GM23338 (cell line): ENCODE data around the gene DFFB. TPM values are rescaled to one million over a fixed set of nuclear protein-coding genes. Genes with fewer than 3 reads are reported as not detected.

Source experiments
- ATAC-seq: fragments of 200-7000 bp; cut with Tn5 transposase; 3 replicates; pipeline ENCODE4 v1.9.1; 2020
- DNase-seq: peaks from one replicate; pipeline ENCODE4 v3.0.0-alpha.2; 2015; ENCODE audit warnings: low spot score
- H2AFZ ChIP-seq: fragments of 200-600 bp; sonication (generic); 2 replicates; pipeline ENCODE4 v1.8.0; 2016; ENCODE audit warnings: antibody characterized with exemption, mild to moderate bottlenecking, moderate library complexity
- H3F3A ChIP-seq: fragments of 200-600 bp; sonication (generic); replicated peaks from 2 replicates; pipeline ENCODE4 v1.8.0; 2017; ENCODE audit warnings: antibody characterized with exemption, mixed run types, low read depth
- H3K27ac ChIP-seq: fragments of 200-600 bp; sonication (generic); 2 replicates; pipeline ENCODE4 v1.6.1; 2016; ENCODE audit warnings: low read depth
- H3K27me3 ChIP-seq: fragments of 200-600 bp; sonication (generic); 2 replicates; pipeline ENCODE4 v1.8.0; 2016; ENCODE audit warnings: mild to moderate bottlenecking, mixed run types, moderate library complexity; ENCODE audit not compliant: insufficient read depth
- H3K36me3 ChIP-seq: fragments of 200-600 bp; sonication (generic); 2 replicates; pipeline ENCODE4 v1.8.0; 2016; ENCODE audit warnings: mild to moderate bottlenecking; ENCODE audit not compliant: insufficient read depth
- H3K4me1 ChIP-seq: fragments of 200-600 bp; sonication (generic); 2 replicates; pipeline ENCODE4 v1.8.0; 2016; ENCODE audit warnings: mild to moderate bottlenecking, moderate library complexity; ENCODE audit not compliant: insufficient read depth
- H3K4me2 ChIP-seq: fragments of 200-600 bp; sonication (generic); 2 replicates; pipeline ENCODE4 v1.7.1; 2017; ENCODE audit warnings: mixed run types
- H3K4me3 ChIP-seq: fragments of 200-600 bp; sonication (generic); 2 replicates; pipeline ENCODE4 v1.6.1; 2016; ENCODE audit warnings: mixed run types
- H3K79me2 ChIP-seq: fragments of 200-600 bp; sonication (generic); replicated peaks from 2 replicates; pipeline ENCODE4 v1.8.0; 2017; ENCODE audit warnings: mild to moderate bottlenecking; ENCODE audit not compliant: insufficient read depth
- H3K9me2 ChIP-seq: fragments of 200-600 bp; sonication (generic); 2 replicates; pipeline ENCODE4 v1.8.0; 2017; ENCODE audit not compliant: insufficient read depth
- H4K20me1 ChIP-seq: fragments of 200-600 bp; sonication (generic); replicated peaks from 2 replicates; pipeline ENCODE4 v1.8.0; 2017; ENCODE audit warnings: mild to moderate bottlenecking; ENCODE audit not compliant: insufficient read depth
- H3K27ac Mint-ChIP-seq: 2 replicates; pipeline ENCODE4 v1.8.0; 2020; ENCODE audit warnings: inconsistent platforms, mild to moderate bottlenecking, moderate library complexity, mixed read lengths
- H3K27me3 Mint-ChIP-seq: 3 replicates; pipeline ENCODE4 v1.8.0; 2022; ENCODE audit warnings: low read depth, mild to moderate bottlenecking, moderate library complexity, mixed read lengths, inconsistent platforms; ENCODE audit not compliant: insufficient read depth, poor library complexity
- H3K36me3 Mint-ChIP-seq: 3 replicates; pipeline ENCODE4 v1.8.0; 2021; ENCODE audit warnings: low read depth, mild to moderate bottlenecking, inconsistent platforms, moderate library complexity, mixed read lengths
- H3K4me1 Mint-ChIP-seq: 3 replicates; pipeline ENCODE4 v1.8.0; 2020; ENCODE audit warnings: mild to moderate bottlenecking, inconsistent platforms, mixed read lengths
- H3K4me3 Mint-ChIP-seq: 3 replicates; pipeline ENCODE4 v1.8.0; 2021; ENCODE audit warnings: moderate library complexity, mild to moderate bottlenecking, inconsistent platforms, mixed read lengths
- H3K9me3 Mint-ChIP-seq: 3 replicates; pipeline ENCODE4 v1.8.0; 2020; ENCODE audit warnings: moderate library complexity, mild to moderate bottlenecking, inconsistent platforms, mixed read lengths
- CREB1 ChIP-seq: fragments of 250-450 bp; sonication (Bioruptor Pico); IDR thresholded peaks from 2 replicates; pipeline ENCODE4 v1.5.0; 2020; ENCODE audit warnings: low read depth, mild to moderate bottlenecking, moderate library complexity
- EZH2 ChIP-seq: fragments of 200-600 bp; sonication (generic); IDR thresholded peaks from one replicate; pipeline ENCODE4 v1.8.0; 2017; ENCODE audit warnings: antibody characterized with exemption, mild to moderate bottlenecking, low read depth; ENCODE audit not compliant: unreplicated experiment
- EZH2phosphoT487 ChIP-seq: fragments of 200-600 bp; sonication (generic); IDR thresholded peaks from one replicate; pipeline ENCODE4 v1.8.1; 2018; ENCODE audit warnings: antibody characterized with exemption; ENCODE audit not compliant: unreplicated experiment
- JUNB ChIP-seq: IDR thresholded peaks from one replicate; pipeline ENCODE4 v1.6.1; 2016; ENCODE audit warnings: antibody characterized with exemption; ENCODE audit not compliant: unreplicated experiment
- NANOG ChIP-seq: IDR thresholded peaks from 2 replicates; pipeline ENCODE4 v1.6.1; 2016; ENCODE audit warnings: antibody characterized with exemption, borderline replicate concordance
- POLR2AphosphoS5 ChIP-seq: IDR thresholded peaks from 2 replicates; pipeline ENCODE4 v1.6.1; 2016; ENCODE audit warnings: antibody characterized with exemption, low read depth
- REST ChIP-seq: IDR thresholded peaks from one replicate; pipeline ENCODE4 v1.6.1; 2018; ENCODE audit warnings: antibody characterized with exemption; ENCODE audit not compliant: unreplicated experiment
- STAT1 ChIP-seq: IDR thresholded peaks from one replicate; pipeline ENCODE4 v1.6.1; 2016; ENCODE audit warnings: antibody characterized with exemption; ENCODE audit not compliant: unreplicated experiment
- ZNF114 ChIP-seq: fragments of 250-450 bp; sonication (Bioruptor Pico); IDR thresholded peaks from 2 replicates; pipeline ENCODE4 v1.5.0; 2020; ENCODE audit warnings: mild to moderate bottlenecking, moderate library complexity
- ZNF331 ChIP-seq: fragments of 250-450 bp; sonication (Bioruptor Pico); IDR thresholded peaks from 2 replicates; pipeline ENCODE4 v1.5.0; 2020; ENCODE audit warnings: low read depth, mild to moderate bottlenecking, moderate library complexity
- polyA plus RNA-seq: library from polyadenylated mRNA; unstranded; fragments of >200 nt; fragmentation: Nextera tagmentation; extraction: Ambion mirVana; gene quantifications from 2 replicates; pipeline ENCODE4 v1.2.1, GENCODE V29; 2016
- total RNA-seq: library from RNA; depleted of rRNA; stranded (reverse); fragments of >200 nt; shearing (Covaris generic); gene quantifications from 2 replicates; pipeline ENCODE4 v1.2.3, GENCODE V29; 2014
- TF ChIP-seq, protein P1 (sequence below), 2 experiments: fragments of 200-600 bp in 1 of 2; sonication (generic) in 1 of 2; conservative IDR thresholded peaks; 2 replicates each; pipeline versions ENCODE4 v1.5.1 to v1.6.1; 2016 to 2017; ENCODE audit warnings: antibody characterized with exemption in 2 of 2, low read depth in 2 of 2, mild to moderate bottlenecking in 2 of 2, moderate library complexity in 1 of 2
- TF ChIP-seq, protein P2 (sequence below): IDR thresholded peaks from 2 replicates; pipeline ENCODE4 v1.6.1; 2016; ENCODE audit warnings: antibody characterized with exemption
- TF ChIP-seq, protein P3 (sequence below): fragments of 250-450 bp; sonication (Bioruptor Pico); IDR thresholded peaks from 2 replicates; pipeline ENCODE4 v1.5.0; 2020; ENCODE audit warnings: mild to moderate bottlenecking, moderate library complexity

DFFB gene
- total and polyA plus RNA-seq, 2 experiments from 2014 or later = 6.5 to 18.1 TPM

DNA sequence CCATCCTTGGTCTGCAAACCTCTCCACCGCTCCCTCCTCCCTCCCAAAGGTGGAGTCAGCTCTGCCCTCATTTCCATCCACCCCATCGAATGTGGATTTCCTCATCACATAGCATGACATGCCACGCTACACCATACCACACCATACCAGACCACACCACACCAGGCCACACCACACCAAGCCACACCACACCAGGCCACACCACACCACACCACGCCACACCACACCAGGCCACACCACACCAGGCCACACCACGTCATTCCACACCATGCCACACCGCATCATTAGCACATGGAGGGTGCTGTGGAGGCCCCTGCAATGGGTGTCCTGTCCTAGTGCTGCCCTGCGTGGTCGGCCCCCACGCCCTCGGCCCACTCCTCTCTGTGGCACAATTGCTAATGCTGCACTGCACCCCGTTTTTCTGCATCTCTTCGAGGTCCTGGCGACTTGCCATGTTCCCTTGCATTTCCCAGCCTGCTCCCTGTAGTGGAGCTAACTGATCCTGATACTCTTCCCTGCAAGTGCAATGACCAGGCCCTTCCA is 11.3 kb downstream of the DFFB start:
- H2AFZ ChIP-seq = no peak overlapping the region
- H3K4me2 ChIP-seq = no peak overlapping the region
- H3K36me3 ChIP-seq = no peaks in the 10 kb centered on the region
- peaks cover 5% of the 10 kb centered on the region; the same call in 2 of the 3 replicates for H3K9me3 Mint-ChIP-seq
- peaks cover 2% of the 10 kb centered on the region; the same call in 1 of the 3 replicates for H3K4me1 Mint-ChIP-seq
- DNase-seq (no peak), ATAC-seq (no peak)
- no peak overlapping the region for H3K27ac Mint-ChIP-seq
- no peaks in the 10 kb centered on the region for H3K9me2 ChIP-seq
- no peaks in the 10 kb centered on the region for H3K4me1 ChIP-seq
- H3K79me2 ChIP-seq = no peaks in the 10 kb centered on the region
- no peak overlapping the region for H3K4me3 ChIP-seq
- no peaks in the 10 kb centered on the region for H3K27me3 ChIP-seq
- no peak overlapping the region for H3K27ac ChIP-seq
- TF ChIP-seq, protein P1, sequence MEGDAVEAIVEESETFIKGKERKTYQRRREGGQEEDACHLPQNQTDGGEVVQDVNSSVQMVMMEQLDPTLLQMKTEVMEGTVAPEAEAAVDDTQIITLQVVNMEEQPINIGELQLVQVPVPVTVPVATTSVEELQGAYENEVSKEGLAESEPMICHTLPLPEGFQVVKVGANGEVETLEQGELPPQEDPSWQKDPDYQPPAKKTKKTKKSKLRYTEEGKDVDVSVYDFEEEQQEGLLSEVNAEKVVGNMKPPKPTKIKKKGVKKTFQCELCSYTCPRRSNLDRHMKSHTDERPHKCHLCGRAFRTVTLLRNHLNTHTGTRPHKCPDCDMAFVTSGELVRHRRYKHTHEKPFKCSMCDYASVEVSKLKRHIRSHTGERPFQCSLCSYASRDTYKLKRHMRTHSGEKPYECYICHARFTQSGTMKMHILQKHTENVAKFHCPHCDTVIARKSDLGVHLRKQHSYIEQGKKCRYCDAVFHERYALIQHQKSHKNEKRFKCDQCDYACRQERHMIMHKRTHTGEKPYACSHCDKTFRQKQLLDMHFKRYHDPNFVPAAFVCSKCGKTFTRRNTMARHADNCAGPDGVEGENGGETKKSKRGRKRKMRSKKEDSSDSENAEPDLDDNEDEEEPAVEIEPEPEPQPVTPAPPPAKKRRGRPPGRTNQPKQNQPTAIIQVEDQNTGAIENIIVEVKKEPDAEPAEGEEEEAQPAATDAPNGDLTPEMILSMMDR (conservative IDR thresholded peaks at IDR 0.05; ENCODE audit: low read depth in 2 of 2) = no peak
- no peak for TF ChIP-seq JUNB
- TF ChIP-seq POLR2AphosphoS5 = no peak
- TF ChIP-seq REST = no peak
- no peak for TF ChIP-seq NANOG
- TF ChIP-seq, protein P2, sequence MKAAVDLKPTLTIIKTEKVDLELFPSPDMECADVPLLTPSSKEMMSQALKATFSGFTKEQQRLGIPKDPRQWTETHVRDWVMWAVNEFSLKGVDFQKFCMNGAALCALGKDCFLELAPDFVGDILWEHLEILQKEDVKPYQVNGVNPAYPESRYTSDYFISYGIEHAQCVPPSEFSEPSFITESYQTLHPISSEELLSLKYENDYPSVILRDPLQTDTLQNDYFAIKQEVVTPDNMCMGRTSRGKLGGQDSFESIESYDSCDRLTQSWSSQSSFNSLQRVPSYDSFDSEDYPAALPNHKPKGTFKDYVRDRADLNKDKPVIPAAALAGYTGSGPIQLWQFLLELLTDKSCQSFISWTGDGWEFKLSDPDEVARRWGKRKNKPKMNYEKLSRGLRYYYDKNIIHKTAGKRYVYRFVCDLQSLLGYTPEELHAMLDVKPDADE = no peak
- TF ChIP-seq, protein P3, sequence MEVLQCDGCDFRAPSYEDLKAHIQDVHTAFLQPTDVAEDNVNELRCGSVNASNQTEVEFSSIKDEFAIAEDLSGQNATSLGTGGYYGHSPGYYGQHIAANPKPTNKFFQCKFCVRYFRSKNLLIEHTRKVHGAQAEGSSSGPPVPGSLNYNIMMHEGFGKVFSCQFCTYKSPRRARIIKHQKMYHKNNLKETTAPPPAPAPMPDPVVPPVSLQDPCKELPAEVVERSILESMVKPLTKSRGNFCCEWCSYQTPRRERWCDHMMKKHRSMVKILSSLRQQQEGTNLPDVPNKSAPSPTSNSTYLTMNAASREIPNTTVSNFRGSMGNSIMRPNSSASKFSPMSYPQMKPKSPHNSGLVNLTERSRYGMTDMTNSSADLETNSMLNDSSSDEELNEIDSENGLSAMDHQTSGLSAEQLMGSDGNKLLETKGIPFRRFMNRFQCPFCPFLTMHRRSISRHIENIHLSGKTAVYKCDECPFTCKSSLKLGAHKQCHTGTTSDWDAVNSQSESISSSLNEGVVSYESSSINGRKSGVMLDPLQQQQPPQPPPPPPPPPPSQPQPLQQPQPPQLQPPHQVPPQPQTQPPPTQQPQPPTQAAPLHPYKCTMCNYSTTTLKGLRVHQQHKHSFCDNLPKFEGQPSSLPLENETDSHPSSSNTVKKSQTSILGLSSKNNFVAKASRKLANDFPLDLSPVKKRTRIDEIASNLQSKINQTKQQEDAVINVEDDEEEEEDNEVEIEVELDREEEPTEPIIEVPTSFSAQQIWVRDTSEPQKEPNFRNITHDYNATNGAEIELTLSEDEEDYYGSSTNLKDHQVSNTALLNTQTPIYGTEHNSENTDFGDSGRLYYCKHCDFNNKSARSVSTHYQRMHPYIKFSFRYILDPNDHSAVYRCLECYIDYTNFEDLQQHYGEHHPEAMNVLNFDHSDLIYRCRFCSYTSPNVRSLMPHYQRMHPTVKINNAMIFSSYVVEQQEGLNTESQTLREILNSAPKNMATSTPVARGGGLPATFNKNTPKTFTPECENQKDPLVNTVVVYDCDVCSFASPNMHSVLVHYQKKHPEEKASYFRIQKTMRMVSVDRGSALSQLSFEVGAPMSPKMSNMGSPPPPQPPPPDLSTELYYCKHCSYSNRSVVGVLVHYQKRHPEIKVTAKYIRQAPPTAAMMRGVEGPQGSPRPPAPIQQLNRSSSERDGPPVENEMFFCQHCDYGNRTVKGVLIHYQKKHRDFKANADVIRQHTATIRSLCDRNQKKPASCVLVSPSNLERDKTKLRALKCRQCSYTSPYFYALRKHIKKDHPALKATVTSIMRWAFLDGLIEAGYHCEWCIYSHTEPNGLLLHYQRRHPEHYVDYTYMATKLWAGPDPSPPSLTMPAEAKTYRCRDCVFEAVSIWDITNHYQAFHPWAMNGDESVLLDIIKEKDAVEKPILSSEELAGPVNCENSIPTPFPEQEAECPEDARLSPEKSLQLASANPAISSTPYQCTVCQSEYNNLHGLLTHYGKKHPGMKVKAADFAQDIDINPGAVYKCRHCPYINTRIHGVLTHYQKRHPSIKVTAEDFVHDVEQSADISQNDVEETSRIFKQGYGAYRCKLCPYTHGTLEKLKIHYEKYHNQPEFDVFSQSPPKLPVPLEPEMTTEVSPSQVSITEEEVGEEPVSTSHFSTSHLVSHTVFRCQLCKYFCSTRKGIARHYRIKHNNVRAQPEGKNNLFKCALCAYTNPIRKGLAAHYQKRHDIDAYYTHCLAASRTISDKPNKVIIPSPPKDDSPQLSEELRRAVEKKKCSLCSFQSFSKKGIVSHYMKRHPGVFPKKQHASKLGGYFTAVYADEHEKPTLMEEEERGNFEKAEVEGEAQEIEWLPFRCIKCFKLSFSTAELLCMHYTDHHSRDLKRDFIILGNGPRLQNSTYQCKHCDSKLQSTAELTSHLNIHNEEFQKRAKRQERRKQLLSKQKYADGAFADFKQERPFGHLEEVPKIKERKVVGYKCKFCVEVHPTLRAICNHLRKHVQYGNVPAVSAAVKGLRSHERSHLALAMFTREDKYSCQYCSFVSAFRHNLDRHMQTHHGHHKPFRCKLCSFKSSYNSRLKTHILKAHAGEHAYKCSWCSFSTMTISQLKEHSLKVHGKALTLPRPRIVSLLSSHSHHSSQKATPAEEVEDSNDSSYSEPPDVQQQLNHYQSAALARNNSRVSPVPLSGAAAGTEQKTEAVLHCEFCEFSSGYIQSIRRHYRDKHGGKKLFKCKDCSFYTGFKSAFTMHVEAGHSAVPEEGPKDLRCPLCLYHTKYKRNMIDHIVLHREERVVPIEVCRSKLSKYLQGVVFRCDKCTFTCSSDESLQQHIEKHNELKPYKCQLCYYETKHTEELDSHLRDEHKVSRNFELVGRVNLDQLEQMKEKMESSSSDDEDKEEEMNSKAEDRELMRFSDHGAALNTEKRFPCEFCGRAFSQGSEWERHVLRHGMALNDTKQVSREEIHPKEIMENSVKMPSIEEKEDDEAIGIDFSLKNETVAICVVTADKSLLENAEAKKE = no peak
- TF ChIP-seq CREB1 (CRISPR knock-in tag) = no peak
- TF ChIP-seq EZH2phosphoT487 = no peak
- TF ChIP-seq ZNF114 = no peak
- TF ChIP-seq STAT1 = no peak
- no peak for TF ChIP-seq ZNF331 (CRISPR knock-in tag)
- TF ChIP-seq EZH2 = no peak
- peaks cover 21% of the 10 kb centered on the region for H3K36me3 Mint-ChIP-seq
- H3K4me3 Mint-ChIP-seq = no peak overlapping the region
- peaks cover 3% of the 10 kb centered on the region for H3K27me3 Mint-ChIP-seq
- H4K20me1 ChIP-seq = peaks cover 3% of the 10 kb centered on the region; the same call in 1 of the 2 replicates
- no peaks in the 10 kb centered on the region for H3F3A ChIP-seq
